Fibroblast of skin of right quadriceps (primary cell): ENCODE results near the gene ZSCAN2.
"Not testable (repeated sequence)": the region's sequence is repeated elsewhere in the genome, so short reads cannot be mapped to it uniquely, and the experiment has no call there.

Experiments used
- DNase-seq: peaks from one replicate; pipeline ENCODE4 v3.0.0-alpha.2; 2013

Gene ZSCAN2

GRCh38 chr15:84600687-84601554, at the start of gene ZSCAN2:
Gene ZSCAN2, plus strand, starts transcription at chr15:84601009. Its CDS starts 2,919 bp downstream, at chr15:84603928.
- peak; percentile 92 for DNase-seq

GRCh38 chr15:84551624-84552023, 49.2 kb upstream of the ZSCAN2 start:
- not testable (repeated sequence) for DNase-seq

GRCh38 chr15:84552896-84553295, 47.9 kb upstream of the ZSCAN2 start:
- no peak for DNase-seq

- not testable (repeated sequence) for DNase-seq
Observed at GRCh38 chr15:84556690-84557089, 44.1 kb upstream of the ZSCAN2 start.

GRCh38 chr15:84568021-84568420, 32.8 kb upstream of the ZSCAN2 start:
- not testable (repeated sequence) for DNase-seq

- peak; percentile 34 for DNase-seq
Observed at GRCh38 chr15:84570164-84570735, 30.6 kb upstream of the ZSCAN2 start.

GRCh38 chr15:84572231-84572630, 28.6 kb upstream of the ZSCAN2 start:
- DNase-seq: no peak

- no peak for DNase-seq
Observed at GRCh38 chr15:84575493-84575892, 25.3 kb upstream of the ZSCAN2 start.

- DNase-seq: not testable (repeated sequence)
Observed at GRCh38 chr15:84577891-84578290, 22.9 kb upstream of the ZSCAN2 start.

- DNase-seq: peak; percentile 19
Observed at GRCh38 chr15:84579261-84579721, 21.5 kb upstream of the ZSCAN2 start.

- DNase-seq: not testable (repeated sequence)
Observed at GRCh38 chr15:84581676-84582428, 19.0 kb upstream of the ZSCAN2 start.

- no peak for DNase-seq
Observed at GRCh38 chr15:84582583-84583157, 18.1 kb upstream of the ZSCAN2 start.

GRCh38 chr15:84583921-84584320, 16.9 kb upstream of the ZSCAN2 start:
- DNase-seq: not testable (repeated sequence)

- DNase-seq: no peak
Observed at GRCh38 chr15:84586696-84587095, 14.1 kb upstream of the ZSCAN2 start.

GRCh38 chr15:84588053-84588874, 12.5 kb upstream of the ZSCAN2 start:
- peak; percentile 72 for DNase-seq

GRCh38 chr15:84590406-84590805, 10.4 kb upstream of the ZSCAN2 start:
- DNase-seq: peak; percentile 10

GRCh38 chr15:84591815-84592214, 9.0 kb upstream of the ZSCAN2 start:
- no peak for DNase-seq

GRCh38 chr15:84594617-84595290, 6.1 kb upstream of the ZSCAN2 start:
- no peak for DNase-seq

- no peak for DNase-seq
Observed at GRCh38 chr15:84595660-84596059, 5.1 kb upstream of the ZSCAN2 start.

GRCh38 chr15:84597296-84597695, 3.5 kb upstream of the ZSCAN2 start:
- no peak for DNase-seq

GRCh38 chr15:84598250-84598649, 2.6 kb upstream of the ZSCAN2 start:
- DNase-seq: no peak
